Lung (tissue), 12 donors: ENCODE results near the gene GARS1. TPM values are rescaled to one million over a fixed set of nuclear protein-coding genes. Genes with fewer than 3 reads are reported as not detected.
A peak's percentile ranks its signal among the peaks of the same experiment; 100 is the strongest.

Source experiments
- ATAC-seq: fragments of 200-7000 bp; cut with Tn5 transposase; one replicate; pipeline ENCODE4 v1.9.1; 2020; ENCODE audit warnings: moderate number of reproducible peaks; ENCODE audit not compliant: insufficient read depth, low FRiP score
- DNase-seq, 3 donors: peaks; one replicate each; pipeline ENCODE4 v3.0.0-alpha.2; 2013 to 2017
- H3K27ac ChIP-seq, 2 donors: one replicate each; pipeline ENCODE4 v1.5.1; 2013; ENCODE audit warnings: mild to moderate bottlenecking in 2 of 2, moderate library complexity in 2 of 2, control low read depth in 1 of 2, inconsistent platforms in 1 of 2, low read depth in 1 of 2, low read length in 1 of 2
- H3K27me3 ChIP-seq, 3 donors: one replicate each; pipeline ENCODE4 v1.5.1; 2013; ENCODE audit warnings: low read length in 2 of 3; ENCODE audit not compliant: control insufficient read depth in 3 of 3, insufficient read depth in 3 of 3
- H3K36me3 ChIP-seq, 4 donors: one replicate each; pipeline ENCODE4 v1.5.1; 2013; ENCODE audit warnings: low read length in 4 of 4, mild to moderate bottlenecking in 1 of 4, moderate library complexity in 1 of 4; ENCODE audit not compliant: control insufficient read depth in 4 of 4, insufficient read depth in 4 of 4
- H3K4me1 ChIP-seq, 5 donors: one replicate each; pipeline ENCODE4 v1.5.1; 2013; ENCODE audit warnings: low read length in 5 of 5, mild to moderate bottlenecking in 2 of 5, moderate library complexity in 1 of 5; ENCODE audit not compliant: control insufficient read depth in 5 of 5, insufficient read depth in 5 of 5
- H3K4me3 ChIP-seq: one replicate; pipeline ENCODE4 v1.5.1; 2013; ENCODE audit warnings: mild to moderate bottlenecking, control low read depth, moderate library complexity
- H3K9ac ChIP-seq, 2 donors: one replicate each; pipeline ENCODE4 v1.5.1; 2013; ENCODE audit warnings: low read length in 2 of 2, control low read depth in 1 of 2; ENCODE audit not compliant: insufficient read depth in 1 of 2
- H3K9me3 ChIP-seq, 4 donors: one replicate each; pipeline ENCODE4 v1.5.1; 2013; ENCODE audit warnings: low read length in 3 of 4, mild to moderate bottlenecking in 1 of 4, moderate library complexity in 1 of 4; ENCODE audit not compliant: control insufficient read depth in 4 of 4, insufficient read depth in 3 of 4
- WGBS, 2 donors: extraction: QIAGEN DNeasy Blood & Tissue Kit; methylation state at CpG; one replicate each; pipeline ENCODE4 v1.1.7; 2013; 5-methylcytosine and 5-hydroxymethylcytosine counted together
- polyA plus RNA-seq, 2 donors: library from polyadenylated mRNA; stranded (reverse); fragments of 200-250 nt; gene quantifications; one replicate each; pipeline ENCODE4 v1.2.1, GENCODE V29; 2013
- total RNA-seq, 2 donors: library from RNA; depleted of rRNA in 1 of 2; stranded (reverse); fragments of >200 nt in 1 of 2; gene quantifications; one replicate each; pipeline ENCODE4 v1.2.1, GENCODE V29; 2014 to 2021
- TF ChIP-seq, protein P1 (sequence below): IDR thresholded peaks from 2 replicates; pipeline ENCODE4 v1.5.1; 2012; ENCODE audit warnings: mild to moderate bottlenecking; ENCODE audit errors: control extremely low read depth, extremely low read depth
- donor health status: control.
- donor health status: control.
- donor health status: Bipolar disorder and iron deficiency.
- donor health status: healthy.
- donor health status: DM: yes; HTN: yes; CAD: no.

The GARS1 gene
- total and polyA plus RNA-seq, 4 donors = 55.5 to 132 (median 92.1) TPM

DNA sequence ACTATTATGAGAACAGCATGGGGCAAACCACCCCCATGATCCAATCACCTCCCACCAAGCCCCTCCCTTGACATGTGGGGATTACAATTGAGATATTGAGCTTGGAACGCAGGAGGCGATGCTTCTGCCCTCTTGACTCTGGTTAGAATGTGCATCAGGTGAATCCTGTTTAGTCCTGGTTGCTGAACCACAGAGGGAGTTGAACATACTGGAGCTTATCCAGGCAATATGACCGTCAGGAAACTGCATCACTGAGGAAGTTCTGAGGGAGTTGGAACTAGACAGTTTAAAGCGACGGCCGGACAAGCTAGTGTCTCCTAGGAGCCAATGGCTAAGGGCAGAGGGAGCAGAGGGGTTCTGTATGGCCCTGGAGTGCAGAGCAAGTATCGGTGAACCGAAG lies 31.8 kb upstream of the GARS1 start:
- no peaks in the 10 kb centered on the region for H3K27me3 ChIP-seq
- H3K9ac ChIP-seq = no peak overlapping the region
- ATAC-seq (no peak), DNase-seq (peak in 2 of 3 donors; percentile 17 to 25)
- H3K9me3 ChIP-seq = no peaks in the 10 kb centered on the region
- peaks cover 0 to 33% (median 1%) of the 10 kb centered on the region in 5 donors for H3K4me1 ChIP-seq
- WGBS, 2 donors = 84 to 87% methylated on average over 8 of the region's 8 CpGs
- TF ChIP-seq, protein P1, sequence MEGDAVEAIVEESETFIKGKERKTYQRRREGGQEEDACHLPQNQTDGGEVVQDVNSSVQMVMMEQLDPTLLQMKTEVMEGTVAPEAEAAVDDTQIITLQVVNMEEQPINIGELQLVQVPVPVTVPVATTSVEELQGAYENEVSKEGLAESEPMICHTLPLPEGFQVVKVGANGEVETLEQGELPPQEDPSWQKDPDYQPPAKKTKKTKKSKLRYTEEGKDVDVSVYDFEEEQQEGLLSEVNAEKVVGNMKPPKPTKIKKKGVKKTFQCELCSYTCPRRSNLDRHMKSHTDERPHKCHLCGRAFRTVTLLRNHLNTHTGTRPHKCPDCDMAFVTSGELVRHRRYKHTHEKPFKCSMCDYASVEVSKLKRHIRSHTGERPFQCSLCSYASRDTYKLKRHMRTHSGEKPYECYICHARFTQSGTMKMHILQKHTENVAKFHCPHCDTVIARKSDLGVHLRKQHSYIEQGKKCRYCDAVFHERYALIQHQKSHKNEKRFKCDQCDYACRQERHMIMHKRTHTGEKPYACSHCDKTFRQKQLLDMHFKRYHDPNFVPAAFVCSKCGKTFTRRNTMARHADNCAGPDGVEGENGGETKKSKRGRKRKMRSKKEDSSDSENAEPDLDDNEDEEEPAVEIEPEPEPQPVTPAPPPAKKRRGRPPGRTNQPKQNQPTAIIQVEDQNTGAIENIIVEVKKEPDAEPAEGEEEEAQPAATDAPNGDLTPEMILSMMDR = no peak
- no peak overlapping the region for H3K4me3 ChIP-seq
- H3K27ac ChIP-seq = no peak overlapping the region
- peaks cover 4 to 18% (median 17%) of the 10 kb centered on the region in 4 donors for H3K36me3 ChIP-seq

DNA sequence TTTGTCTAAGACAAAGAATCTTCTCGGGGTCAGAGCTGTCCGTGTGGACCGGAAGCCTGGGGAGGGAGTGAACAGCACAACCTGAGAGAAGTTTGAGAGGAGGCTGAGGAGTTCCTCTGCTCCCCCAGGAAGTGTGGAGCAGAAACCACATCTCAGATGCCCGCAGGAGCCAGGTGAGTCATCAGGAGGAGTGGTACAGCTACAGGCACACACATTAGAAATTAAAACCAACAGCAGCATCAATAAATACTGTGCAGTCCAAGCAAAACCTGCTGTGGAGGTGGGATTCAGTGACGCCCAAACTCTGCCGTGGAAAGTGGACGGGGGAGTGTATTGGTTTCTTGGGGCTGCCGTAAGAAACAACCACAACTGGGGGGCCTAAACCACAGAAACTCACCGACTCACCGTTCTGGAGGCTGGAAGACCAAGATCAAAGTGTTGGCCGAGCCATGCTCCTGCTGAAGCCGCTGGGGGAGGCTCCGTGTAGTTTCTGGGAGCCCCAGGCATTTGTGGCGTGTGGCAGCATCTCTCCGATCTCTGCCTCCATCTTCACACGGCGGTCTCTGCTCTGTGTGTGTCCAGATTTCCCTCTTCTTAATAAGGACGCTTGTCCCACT lies 31.2 kb upstream of the GARS1 start:
- H3K27ac ChIP-seq = no peak overlapping the region
- H3K4me3 ChIP-seq = no peak overlapping the region
- ATAC-seq = no peak
- H3K4me1 ChIP-seq = peaks cover 0 to 33% (median 1%) of the 10 kb centered on the region in 5 donors
- 90 to 91% methylated on average over 18 of the region's 18 CpGs for WGBS, 2 donors
- peaks cover 4 to 22% (median 17%) of the 10 kb centered on the region in 4 donors for H3K36me3 ChIP-seq
- no peak overlapping the region for H3K9ac ChIP-seq
- TF ChIP-seq, protein P1 = no peak
- no peak for DNase-seq
- H3K27me3 ChIP-seq = no peaks in the 10 kb centered on the region
- no peaks in the 10 kb centered on the region for H3K9me3 ChIP-seq

DNA sequence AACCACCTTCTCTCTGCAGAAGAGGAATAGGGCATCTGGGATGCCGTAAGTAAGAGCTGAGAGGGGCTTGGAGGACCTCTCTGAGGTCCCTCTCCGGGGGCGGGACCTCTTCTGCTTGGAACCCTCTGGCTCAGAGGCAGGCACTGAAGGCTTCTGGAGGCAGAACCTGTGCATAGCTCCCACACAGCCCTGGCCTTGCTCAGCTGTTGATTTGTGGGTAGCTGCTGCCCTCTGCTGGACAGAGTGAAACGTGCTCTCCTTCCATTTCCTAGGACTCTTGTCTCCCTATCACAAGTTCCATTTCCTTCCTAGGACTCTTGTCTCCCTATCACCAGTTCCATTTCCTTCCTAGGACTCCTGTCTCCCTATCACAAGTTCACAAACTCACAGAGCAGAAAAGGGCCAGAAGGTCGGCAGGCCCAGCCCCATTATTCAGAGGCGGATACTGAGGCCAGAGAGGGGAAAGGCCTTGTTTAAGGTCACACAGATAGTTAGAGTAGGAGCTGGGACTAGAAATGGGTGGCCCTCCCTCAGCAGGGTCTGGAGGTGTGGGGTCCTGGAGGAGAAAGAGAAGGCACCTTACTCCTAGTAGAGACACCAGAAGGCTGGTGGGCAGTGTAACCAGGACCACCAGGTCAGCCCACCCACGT lies 30.3 kb upstream of the GARS1 start:
- peak; percentile 89 to 92 (median 91) for DNase-seq
- ATAC-seq = peak; percentile 91
- TF ChIP-seq, protein P1 = peak; percentile 85
- 46 to 51% methylated on average over 7 of the region's 7 CpGs for WGBS, 2 donors
- no peak overlapping the region for H3K4me3 ChIP-seq
- peaks cover 4 to 22% (median 13%) of the 10 kb centered on the region in 4 donors for H3K36me3 ChIP-seq
- no peaks in the 10 kb centered on the region for H3K27me3 ChIP-seq
- H3K27ac ChIP-seq = no peak overlapping the region
- H3K9me3 ChIP-seq = no peaks in the 10 kb centered on the region
- H3K4me1 ChIP-seq = peaks cover 0 to 30% (median 1%) of the 10 kb centered on the region in 5 donors
- no peak overlapping the region for H3K9ac ChIP-seq
